Mesothelial cell of epicardium (in vitro differentiated cells): ENCODE measurements around the gene BPIFA1. TPM values are rescaled to one million over a fixed set of nuclear protein-coding genes. Genes with fewer than 3 reads are reported as not detected.

Experiments used
- DNase-seq, 2 experiments: peaks; one replicate each; pipeline ENCODE4 v3.0.0; 2021; ENCODE audit warnings: low spot score in 2 of 2; ENCODE audit not compliant: unreplicated experiment in 2 of 2
- H3K27ac Mint-ChIP-seq: 2 replicates; pipeline ENCODE4 v1.8.0; 2021; ENCODE audit warnings: mixed read lengths
- H3K27me3 Mint-ChIP-seq: 2 replicates; pipeline ENCODE4 v1.8.0; 2021; ENCODE audit warnings: low read depth, mixed read lengths
- H3K36me3 Mint-ChIP-seq: 2 replicates; pipeline ENCODE4 v1.8.0; 2021; ENCODE audit warnings: mixed read lengths
- H3K4me1 Mint-ChIP-seq: 2 replicates; pipeline ENCODE4 v1.8.0; 2021; ENCODE audit warnings: mixed read lengths
- H3K4me3 Mint-ChIP-seq: 2 replicates; pipeline ENCODE4 v1.8.0; 2021; ENCODE audit warnings: mild to moderate bottlenecking, moderate library complexity, mixed read lengths
- H3K9me3 Mint-ChIP-seq: 2 replicates; pipeline ENCODE4 v1.8.0; 2021; ENCODE audit warnings: mixed read lengths
- total RNA-seq: library from RNA; stranded (reverse); gene quantifications from 3 replicates; pipeline ENCODE4 v1.2.1, GENCODE V29; 2021
- TF ChIP-seq, protein P1 (sequence below): fragments of 200-600 bp; sonication (generic); IDR thresholded peaks from one replicate; pipeline ENCODE4 v1.5.0; 2021; ENCODE audit warnings: antibody characterized with exemption; ENCODE audit not compliant: unreplicated experiment

BPIFA1 gene
- total RNA-seq, 1 donor from 2014 or later = not detected

DNA sequence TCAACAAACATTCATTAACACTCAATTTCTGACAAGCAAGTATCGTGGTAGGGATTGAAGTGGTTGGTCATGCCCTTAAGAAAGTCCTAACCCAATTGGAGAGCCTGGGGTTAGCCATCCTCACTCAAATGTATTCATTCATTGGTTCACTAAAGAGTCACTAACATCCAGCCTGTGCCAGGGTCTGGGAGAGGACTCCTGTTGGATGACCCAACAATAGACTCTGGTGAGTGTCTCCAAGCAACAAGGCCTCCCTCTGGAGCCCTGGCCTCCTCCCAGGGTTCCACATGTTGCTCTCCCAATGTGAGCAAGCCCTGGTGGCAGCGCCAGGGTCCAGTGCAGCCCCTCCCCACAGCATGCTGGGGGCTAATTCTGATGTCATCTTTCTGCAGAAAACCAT, 18.7 kb upstream of the BPIFA1 start, which contains the start of gene BPIFA3:
Gene BPIFA3 (plus strand): TSS at position 301 of the 400 bp plus-strand sequence. CDS start 185 bp downstream, outside the sequence.
- TF ChIP-seq, protein P1, sequence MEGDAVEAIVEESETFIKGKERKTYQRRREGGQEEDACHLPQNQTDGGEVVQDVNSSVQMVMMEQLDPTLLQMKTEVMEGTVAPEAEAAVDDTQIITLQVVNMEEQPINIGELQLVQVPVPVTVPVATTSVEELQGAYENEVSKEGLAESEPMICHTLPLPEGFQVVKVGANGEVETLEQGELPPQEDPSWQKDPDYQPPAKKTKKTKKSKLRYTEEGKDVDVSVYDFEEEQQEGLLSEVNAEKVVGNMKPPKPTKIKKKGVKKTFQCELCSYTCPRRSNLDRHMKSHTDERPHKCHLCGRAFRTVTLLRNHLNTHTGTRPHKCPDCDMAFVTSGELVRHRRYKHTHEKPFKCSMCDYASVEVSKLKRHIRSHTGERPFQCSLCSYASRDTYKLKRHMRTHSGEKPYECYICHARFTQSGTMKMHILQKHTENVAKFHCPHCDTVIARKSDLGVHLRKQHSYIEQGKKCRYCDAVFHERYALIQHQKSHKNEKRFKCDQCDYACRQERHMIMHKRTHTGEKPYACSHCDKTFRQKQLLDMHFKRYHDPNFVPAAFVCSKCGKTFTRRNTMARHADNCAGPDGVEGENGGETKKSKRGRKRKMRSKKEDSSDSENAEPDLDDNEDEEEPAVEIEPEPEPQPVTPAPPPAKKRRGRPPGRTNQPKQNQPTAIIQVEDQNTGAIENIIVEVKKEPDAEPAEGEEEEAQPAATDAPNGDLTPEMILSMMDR = no peak
- H3K9me3 Mint-ChIP-seq = no peaks in the 10 kb centered on the region
- peaks cover 71% of the 10 kb centered on the region for H3K27me3 Mint-ChIP-seq
- H3K4me1 Mint-ChIP-seq = no peaks in the 10 kb centered on the region
- no peak within 1 kb of the TSS for H3K4me3 Mint-ChIP-seq
- H3K27ac Mint-ChIP-seq = no peak within 1 kb of the TSS
- no peaks in the 10 kb centered on the region for H3K36me3 Mint-ChIP-seq
- DNase-seq = no peak

DNA sequence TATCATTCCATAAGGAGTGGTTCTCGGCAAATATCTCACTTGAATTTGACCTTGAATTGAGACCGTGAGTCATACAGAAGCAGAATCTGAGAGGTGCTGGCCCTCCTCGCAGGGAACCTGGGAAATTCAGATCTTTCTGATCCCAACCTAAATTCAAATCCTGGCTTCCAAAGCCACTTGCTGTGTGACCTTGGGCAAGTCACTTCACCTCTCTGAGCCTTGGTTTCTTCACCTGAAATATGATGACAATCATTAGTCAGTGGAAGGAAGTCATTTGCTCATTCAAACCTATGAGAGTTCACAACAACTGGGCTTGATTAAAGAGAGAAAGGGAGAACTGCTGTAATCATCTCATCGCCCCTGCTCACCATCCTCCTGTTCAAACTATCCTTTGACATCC, 11.4 kb upstream of the BPIFA1 start:
- H3K27me3 Mint-ChIP-seq = peaks cover 72% of the 10 kb centered on the region
- TF ChIP-seq, protein P1 = no peak
- H3K4me3 Mint-ChIP-seq = no peak overlapping the region
- no peaks in the 10 kb centered on the region for H3K36me3 Mint-ChIP-seq
- H3K9me3 Mint-ChIP-seq = no peaks in the 10 kb centered on the region
- no peak for DNase-seq
- no peak overlapping the region for H3K27ac Mint-ChIP-seq
- no peaks in the 10 kb centered on the region for H3K4me1 Mint-ChIP-seq

DNA sequence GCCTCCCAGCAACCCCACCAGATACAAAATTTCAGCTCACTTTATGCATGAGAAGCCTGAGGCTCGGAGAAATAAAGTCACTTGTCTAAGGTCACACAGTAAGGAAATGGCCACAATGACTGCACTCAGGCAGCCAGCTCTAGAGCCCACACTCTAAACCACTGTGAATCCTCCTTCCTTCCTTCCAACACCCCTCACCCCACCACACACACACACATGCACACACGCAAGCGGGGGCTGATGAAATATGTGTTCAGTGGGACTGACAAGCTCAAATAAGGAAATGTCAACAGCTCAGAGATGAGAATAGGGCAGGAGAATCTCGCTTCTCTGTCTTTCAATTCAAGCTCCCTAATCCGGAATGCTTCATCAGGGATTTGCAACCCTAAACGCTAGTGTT, 6.0 kb upstream of the BPIFA1 start:
- Mint-ChIP-seq H3K4me3 (no peak overlapping the region), H3K36me3 (no peaks in the 10 kb centered on the region), H3K4me1 (no peaks in the 10 kb centered on the region), H3K27me3 (peaks cover 93% of the 10 kb centered on the region), H3K9me3 (no peaks in the 10 kb centered on the region), H3K27ac (no peak overlapping the region)
- TF ChIP-seq, protein P1 = no peak
- no peak for DNase-seq

DNA sequence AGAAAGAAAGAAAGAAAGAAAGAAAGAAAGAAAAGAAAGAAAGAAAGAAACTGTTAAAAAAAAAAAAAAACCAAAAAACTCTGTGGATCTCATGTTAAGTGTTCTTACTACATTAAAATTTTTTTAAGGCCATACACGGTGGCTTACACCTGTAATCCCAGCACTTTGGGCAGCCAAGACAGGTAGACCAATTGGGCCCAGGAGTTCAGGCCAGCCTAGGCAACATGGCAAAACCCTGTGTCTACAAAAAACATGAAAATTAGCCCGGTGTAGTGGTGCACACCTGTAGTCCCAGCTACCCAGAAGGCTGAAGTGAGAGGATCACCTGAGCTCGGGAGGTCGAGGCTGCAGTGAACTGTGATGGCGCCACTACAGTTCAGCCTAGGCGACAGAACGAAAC, 4.6 kb upstream of the BPIFA1 start:
- peaks cover 92% of the 10 kb centered on the region for H3K27me3 Mint-ChIP-seq
- H3K4me3 Mint-ChIP-seq = no peak overlapping the region
- H3K4me1 Mint-ChIP-seq = no peaks in the 10 kb centered on the region
- TF ChIP-seq, protein P1 = no peak
- no peaks in the 10 kb centered on the region for H3K9me3 Mint-ChIP-seq
- H3K27ac Mint-ChIP-seq = no peak overlapping the region
- H3K36me3 Mint-ChIP-seq = no peaks in the 10 kb centered on the region
- no peak for DNase-seq

DNA sequence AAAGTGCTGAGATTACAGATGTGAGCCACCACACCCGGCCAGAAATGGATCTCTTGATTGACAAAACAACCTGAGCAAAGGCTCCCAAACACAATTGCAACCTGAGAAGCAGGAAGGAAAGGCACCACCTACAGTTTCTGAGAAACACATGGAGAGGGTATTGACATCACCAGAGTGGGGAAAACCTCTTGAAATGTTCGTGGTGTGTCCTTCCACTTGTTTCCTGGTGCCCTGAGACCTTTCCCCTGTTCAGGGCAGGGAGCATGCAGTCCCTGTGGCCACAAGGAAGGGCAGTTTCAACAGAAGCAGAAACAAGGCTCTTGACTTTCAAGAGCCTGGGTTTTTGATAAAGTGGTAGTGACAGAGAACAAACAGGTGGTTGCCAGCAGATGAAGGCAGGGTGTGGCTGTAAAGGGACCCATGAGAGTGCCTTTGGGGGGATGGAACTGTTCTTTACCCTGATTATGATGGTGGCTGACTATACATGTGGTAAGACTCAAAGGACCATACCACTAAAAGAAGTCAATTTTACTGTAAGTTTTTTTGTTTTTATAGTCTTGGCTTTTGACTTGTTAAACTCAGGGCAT, 3.2 kb upstream of the BPIFA1 start:
- Mint-ChIP-seq H3K27me3 (peaks cover 94% of the 10 kb centered on the region), H3K36me3 (no peaks in the 10 kb centered on the region), H3K27ac (no peak overlapping the region), H3K4me3 (no peak overlapping the region), H3K9me3 (no peaks in the 10 kb centered on the region), H3K4me1 (no peaks in the 10 kb centered on the region)
- TF ChIP-seq, protein P1 = no peak
- no peak for DNase-seq
